ENCODE results near the gene NAV1. TPM values are rescaled to one million over a fixed set of nuclear protein-coding genes. Genes with fewer than 3 reads are reported as not detected.

The NAV1 gene
- total and polyA plus RNA-seq, 7 donors, result 1.8 to 13.3 (median 8.4) TPM

GRCh38 chr1:201531551-201532425 lies 7.1 kb upstream of the NAV1 start:
- TF ChIP-seq CTCF (IDR thresholded peaks at IDR 0.05), result no peak
- WGBS, 3 donors, result 19 to 30% (median 22%) methylated on average over 9 of the region's 9 CpGs
- Histone ChIP-seq H3K9me3 (no peaks in the 10 kb centered on the region), H3K27me3 (ENCODE audit: insufficient read depth in 3 of 3, low read length in 2 of 3) (peaks cover 0 to 18% (median 3%) of the 10 kb centered on the region in 3 donors), H3K4me1 (peaks cover 15% of the 10 kb centered on the region), H3K4me3 (no peak overlapping the region), H3K27ac (peak overlapping the region; percentile 46), H3K36me3 (ENCODE audit: insufficient read depth in 1 of 2, low read depth in 1 of 2) (no peaks in the 10 kb centered on the region)
- ATAC-seq (peak; percentile 38 to 75 (median 67)), DNase-seq (peak in 1 of 2 donors; percentile 57)
- intact Hi-C loops (cut with DNase I), result no loop called here

GRCh38 chr1:201533836-201534235 lies 5.1 kb upstream of the NAV1 start:
- H3K27ac ChIP-seq, result no peak overlapping the region
- 37 to 50% (median 50%) methylated on average over 4 of the region's 4 CpGs for WGBS, 3 donors
- TF ChIP-seq CTCF (IDR thresholded peaks at IDR 0.05), result no peak
- DNase-seq (no peak), ATAC-seq (no peak)
- H3K27me3 ChIP-seq (ENCODE audit: insufficient read depth in 3 of 3, low read length in 2 of 3), result peaks cover 0 to 38% (median 11%) of the 10 kb centered on the region in 3 donors
- intact Hi-C loops (cut with DNase I), result no loop called here
- no peak overlapping the region for H3K4me3 ChIP-seq
- no peaks in the 10 kb centered on the region for H3K36me3 ChIP-seq (ENCODE audit: insufficient read depth in 1 of 2, low read depth in 1 of 2)
- no peaks in the 10 kb centered on the region for H3K9me3 ChIP-seq
- peaks cover 21% of the 10 kb centered on the region for H3K4me1 ChIP-seq

GRCh38 chr1:201535046-201535918 lies 3.6 kb upstream of the NAV1 start:
- ATAC-seq (no peak), DNase-seq (no peak)
- intact Hi-C loops (cut with DNase I), result no loop called here
- Histone ChIP-seq H3K4me3 (no peak overlapping the region), H3K9me3 (no peaks in the 10 kb centered on the region), H3K27me3 (ENCODE audit: insufficient read depth in 3 of 3, low read length in 2 of 3) (peaks cover 0 to 51% (median 17%) of the 10 kb centered on the region in 3 donors), H3K4me1 (peaks cover 26% of the 10 kb centered on the region), H3K27ac (peak overlapping the region; percentile 58), H3K36me3 (ENCODE audit: insufficient read depth in 1 of 2, low read depth in 1 of 2) (no peaks in the 10 kb centered on the region)
- WGBS, 3 donors, result 60 to 68% (median 64%) methylated on average over 6 of the region's 6 CpGs
- no peak for TF ChIP-seq CTCF (IDR thresholded peaks at IDR 0.05)

- DNase-seq (peak in 1 of 2 donors; percentile 24), ATAC-seq (no peak)
- WGBS, 3 donors, result 72 to 81% (median 77%) methylated on average over 6 of the region's 6 CpGs
- H3K36me3 ChIP-seq (ENCODE audit: insufficient read depth in 1 of 2, low read depth in 1 of 2), result no peaks in the 10 kb centered on the region
- no peaks in the 10 kb centered on the region for H3K9me3 ChIP-seq
- no peak overlapping the region for H3K4me3 ChIP-seq
- H3K27ac ChIP-seq, result peak overlapping the region; percentile 58
- peaks cover 0 to 57% (median 17%) of the 10 kb centered on the region in 3 donors for H3K27me3 ChIP-seq (ENCODE audit: insufficient read depth in 3 of 3, low read length in 2 of 3)
- TF ChIP-seq CTCF (IDR thresholded peaks at IDR 0.05), result no peak
- peaks cover 26% of the 10 kb centered on the region for H3K4me1 ChIP-seq
- intact Hi-C loops (cut with DNase I), result no loop called here
These were observed 3.0 kb upstream of the NAV1 start for GRCh38 chr1:201535919-201536245.
